WTC11 (cell line): ENCODE results near the gene FAM117B. TPM values are rescaled to one million over a fixed set of nuclear protein-coding genes. Genes with fewer than 3 reads are reported as not detected.

Source experiments
- ATAC-seq: fragments of 200-7000 bp; cut with Tn5 transposase; 2 replicates; pipeline ENCODE4 v1.10.0; 2021; ENCODE audit warnings: mild to moderate bottlenecking, moderate library complexity
- CTCF ChIA-PET: fragments of 300-600 bp; sonication (Branson Sonifier 250); formaldehyde crosslinking; loops from one replicate; lab custom pipeline; 2021; ENCODE audit warnings: antibody characterized with exemption; lab: Charles Lee
- POLR2A ChIA-PET: fragments of 350-600 bp; sonication (Branson Sonifier 250); formaldehyde crosslinking; loops from one replicate; lab custom pipeline; 2021; ENCODE audit warnings: antibody characterized with exemption; lab: Charles Lee
- DNase-seq: peaks from one replicate; pipeline ENCODE4 v3.0.0; 2021; ENCODE audit warnings: low spot score
- H3K27ac Mint-ChIP-seq: 2 replicates; pipeline ENCODE4 v1.8.0; 2021; ENCODE audit warnings: mixed read lengths
- H3K27me3 Mint-ChIP-seq: 2 replicates; pipeline ENCODE4 v1.8.0; 2021; ENCODE audit warnings: low read depth, mild to moderate bottlenecking, moderate library complexity, mixed read lengths
- H3K36me3 Mint-ChIP-seq: 2 replicates; pipeline ENCODE4 v1.8.0; 2021; ENCODE audit warnings: mixed read lengths
- H3K4me1 Mint-ChIP-seq: 2 replicates; pipeline ENCODE4 v1.8.0; 2022; ENCODE audit warnings: mixed read lengths
- H3K4me3 Mint-ChIP-seq: 2 replicates; pipeline ENCODE4 v1.8.0; 2021; ENCODE audit warnings: mild to moderate bottlenecking, moderate library complexity, mixed read lengths
- H3K9me3 Mint-ChIP-seq: 2 replicates; pipeline ENCODE4 v1.8.0; 2021; ENCODE audit warnings: mixed read lengths
- AR ChIP-seq: fragments of 250-450 bp; sonication (Bioruptor Pico); IDR thresholded peaks from 2 replicates; pipeline ENCODE4 v1.9.0; 2021; ENCODE audit warnings: mild to moderate bottlenecking
- ATF3 ChIP-seq: sonication (generic); formaldehyde crosslinking; conservative IDR thresholded peaks from 2 replicates; pipeline ENCODE4 v1.8.1; 2022; ENCODE audit warnings: mild to moderate bottlenecking, missing genetic modification reagents
- CBFB ChIP-seq: sonication (generic); formaldehyde crosslinking; IDR thresholded peaks from 2 replicates; pipeline ENCODE4 v1.8.1; 2022; ENCODE audit warnings: mild to moderate bottlenecking, low read depth, missing genetic modification reagents
- E2F1 ChIP-seq: sonication (generic); formaldehyde crosslinking; IDR thresholded peaks from 2 replicates; pipeline ENCODE4 v1.8.0; 2022; ENCODE audit warnings: mild to moderate bottlenecking, missing genetic modification reagents
- E2F4 ChIP-seq: sonication (generic); formaldehyde crosslinking; IDR thresholded peaks from 2 replicates; pipeline ENCODE4 v1.8.1; 2022; ENCODE audit warnings: low read depth, mild to moderate bottlenecking, moderate library complexity, missing genetic modification reagents, borderline replicate concordance
- E2F5 ChIP-seq: sonication (generic); formaldehyde crosslinking; IDR thresholded peaks from 2 replicates; pipeline ENCODE4 v1.8.1; 2022; ENCODE audit warnings: mild to moderate bottlenecking, moderate library complexity, missing genetic modification reagents
- ETV6 ChIP-seq: sonication (generic); formaldehyde crosslinking; IDR thresholded peaks from 2 replicates; pipeline ENCODE4 v1.8.1; 2022; ENCODE audit warnings: mild to moderate bottlenecking, missing genetic modification reagents
- GRHL2 ChIP-seq: fragments of 250-450 bp; sonication (Bioruptor Pico); IDR thresholded peaks from 2 replicates; pipeline ENCODE4 v1.8.0; 2022; ENCODE audit warnings: mild to moderate bottlenecking, moderate library complexity; ENCODE audit not compliant: insufficient replicate concordance, severe bottlenecking
- HMGXB4 ChIP-seq: sonication (generic); formaldehyde crosslinking; IDR thresholded peaks from 2 replicates; pipeline ENCODE4 v1.8.1; 2023; ENCODE audit warnings: mild to moderate bottlenecking, moderate library complexity, missing genetic modification reagents
- KAT7 ChIP-seq: sonication (generic); formaldehyde crosslinking; IDR thresholded peaks from 2 replicates; pipeline ENCODE4 v1.8.1; 2023; ENCODE audit warnings: missing genetic modification reagents, mild to moderate bottlenecking, borderline replicate concordance
- MLX ChIP-seq: sonication (generic); formaldehyde crosslinking; IDR thresholded peaks from 2 replicates; pipeline ENCODE4 v1.8.1; 2023; ENCODE audit warnings: mild to moderate bottlenecking, missing genetic modification reagents, moderate library complexity
- MYBL2 ChIP-seq: sonication (generic); formaldehyde crosslinking; IDR thresholded peaks from 2 replicates; pipeline ENCODE4 v1.8.1; 2023; ENCODE audit warnings: mild to moderate bottlenecking, moderate library complexity, missing genetic modification reagents
- NFE2L1 ChIP-seq: sonication (generic); formaldehyde crosslinking; IDR thresholded peaks from 2 replicates; pipeline ENCODE4 v1.8.1; 2023; ENCODE audit warnings: missing genetic modification reagents
- NFYB ChIP-seq: sonication (generic); formaldehyde crosslinking; conservative IDR thresholded peaks from 2 replicates; pipeline ENCODE4 v1.8.0; 2022; ENCODE audit warnings: low read depth, missing genetic modification reagents
- NR1H2 ChIP-seq: sonication (generic); formaldehyde crosslinking; IDR thresholded peaks from 2 replicates; pipeline ENCODE4 v1.9.0; 2021; ENCODE audit warnings: mild to moderate bottlenecking, moderate library complexity, missing genetic modification reagents
- PREB ChIP-seq: sonication (generic); formaldehyde crosslinking; IDR thresholded peaks from 2 replicates; pipeline ENCODE4 v1.8.1; 2022; ENCODE audit warnings: mild to moderate bottlenecking, missing genetic modification reagents, moderate library complexity, borderline replicate concordance
- RORB ChIP-seq: fragments of 250-450 bp; sonication (Bioruptor Pico); IDR thresholded peaks from 2 replicates; pipeline ENCODE4 v1.9.0; 2021; ENCODE audit warnings: mild to moderate bottlenecking
- SMAD3 ChIP-seq: sonication (generic); formaldehyde crosslinking; IDR thresholded peaks from 2 replicates; pipeline ENCODE4 v1.8.0; 2022; ENCODE audit warnings: missing genetic modification reagents, mild to moderate bottlenecking, borderline replicate concordance
- ZBTB43 ChIP-seq: sonication (generic); formaldehyde crosslinking; IDR thresholded peaks from 2 replicates; pipeline ENCODE4 v1.8.1; 2023; ENCODE audit warnings: mild to moderate bottlenecking, missing genetic modification reagents
- ZNF138 ChIP-seq: sonication (generic); formaldehyde crosslinking; conservative IDR thresholded peaks from 2 replicates; pipeline ENCODE4 v1.8.1; 2022; ENCODE audit warnings: mild to moderate bottlenecking, moderate library complexity, missing genetic modification reagents
- ZNF219 ChIP-seq: sonication (generic); formaldehyde crosslinking; IDR thresholded peaks from 2 replicates; pipeline ENCODE4 v1.8.0; 2023; ENCODE audit warnings: missing genetic modification reagents, mild to moderate bottlenecking, borderline replicate concordance
- ZNF263 ChIP-seq: sonication (generic); formaldehyde crosslinking; IDR thresholded peaks from 2 replicates; pipeline ENCODE4 v1.8.1; 2022; ENCODE audit warnings: low read depth, mild to moderate bottlenecking, moderate library complexity, missing genetic modification reagents
- ZNF671 ChIP-seq: fragments of 250-450 bp; sonication (Bioruptor Pico); IDR thresholded peaks from 2 replicates; pipeline ENCODE4 v1.8.0; 2021; ENCODE audit warnings: mild to moderate bottlenecking
- total RNA-seq: library from RNA; stranded (reverse); gene quantifications from 3 replicates; pipeline ENCODE4 v1.2.3, GENCODE V29; 2021

Gene FAM117B
- total RNA-seq, 1 experiment from 2014 or later = 18.1 TPM

GRCh38 chr2:202632682-202633290, 2.0 kb upstream of the FAM117B start:
- Mint-ChIP-seq H3K4me1 (peaks cover 25% of the 10 kb centered on the region), H3K9me3 (no peaks in the 10 kb centered on the region), H3K4me3 (no peak overlapping the region), H3K27me3 (no peaks in the 10 kb centered on the region), H3K27ac (peak overlapping the region; percentile 13), H3K36me3 (no peaks in the 10 kb centered on the region)
- ATAC-seq (no peak), DNase-seq (no peak)
- POLR2A ChIA-PET = no interaction called here
- TF ChIP-seq ZNF671 (CRISPR knock-in tag) = no peak
- no peak for TF ChIP-seq SMAD3 (CRISPR knock-in tag)
- no peak for TF ChIP-seq ZNF219
- TF ChIP-seq ATF3 (CRISPR knock-in tag) = no peak
- no peak for TF ChIP-seq MYBL2 (CRISPR knock-in tag)
- no peak for TF ChIP-seq KAT7
- no peak for TF ChIP-seq NFE2L1 (CRISPR knock-in tag)
- TF ChIP-seq ZNF263 = no peak
- TF ChIP-seq GRHL2 (CRISPR knock-in tag) = no peak
- no peak for TF ChIP-seq CBFB (CRISPR knock-in tag)
- CTCF ChIA-PET = interaction anchor here (6.2 kb wide), 1 partner anchor 43 kb away, joined by 47 read pairs; no protein-coding TSS in a partner anchor

- POLR2A ChIA-PET = interaction anchor here (2.9 kb wide), 1 partner anchor 44 kb away, joined by 10 read pairs; no protein-coding TSS in a partner anchor
- Mint-ChIP-seq H3K4me1 (peaks cover 30% of the 10 kb centered on the region), H3K4me3 (peak overlapping the region; percentile 93), H3K9me3 (no peaks in the 10 kb centered on the region), H3K27ac (peak overlapping the region; percentile 95; the same call in 1 of the 2 replicates), H3K36me3 (peaks cover 2% of the 10 kb centered on the region; the same call in 1 of the 2 replicates), H3K27me3 (no peaks in the 10 kb centered on the region)
- no peak for ATAC-seq
- CTCF ChIA-PET = interaction anchor here (6.2 kb wide), 1 partner anchor 43 kb away, joined by 47 read pairs; no protein-coding TSS in a partner anchor
- no peak for DNase-seq
- TF ChIP-seq NFYB (CRISPR knock-in tag) (no peak), MYBL2 (CRISPR knock-in tag) (no peak), E2F1 (CRISPR knock-in tag) (no peak), MLX (CRISPR knock-in tag) (no peak), E2F5 (no peak), E2F4 (no peak), ZBTB43 (CRISPR knock-in tag) (no peak), HMGXB4 (CRISPR knock-in tag) (no peak), PREB (no peak), ETV6 (CRISPR knock-in tag) (no peak), NR1H2 (CRISPR knock-in tag) (no peak), ZNF138 (CRISPR knock-in tag) (no peak), AR (CRISPR knock-in tag) (no peak), RORB (no peak), SMAD3 (CRISPR knock-in tag) (no peak)
These were observed 1.3 kb upstream of the FAM117B start for GRCh38 chr2:202633470-202633869.
